GM21737 (cell line): ENCODE results near the gene TMEM151A.
"Not testable (repeated sequence)": the region's sequence is repeated elsewhere in the genome, so short reads cannot be mapped to it uniquely, and the experiment has no call there.

Experiments used
- ATAC-seq: cut with Tn5 transposase; IDR thresholded peaks from one replicate; pipeline ENCODE4 v1.9.1; 2021; ENCODE audit warnings: mild to moderate bottlenecking, moderate library complexity; ENCODE audit not compliant: unreplicated experiment

Gene TMEM151A

DNA sequence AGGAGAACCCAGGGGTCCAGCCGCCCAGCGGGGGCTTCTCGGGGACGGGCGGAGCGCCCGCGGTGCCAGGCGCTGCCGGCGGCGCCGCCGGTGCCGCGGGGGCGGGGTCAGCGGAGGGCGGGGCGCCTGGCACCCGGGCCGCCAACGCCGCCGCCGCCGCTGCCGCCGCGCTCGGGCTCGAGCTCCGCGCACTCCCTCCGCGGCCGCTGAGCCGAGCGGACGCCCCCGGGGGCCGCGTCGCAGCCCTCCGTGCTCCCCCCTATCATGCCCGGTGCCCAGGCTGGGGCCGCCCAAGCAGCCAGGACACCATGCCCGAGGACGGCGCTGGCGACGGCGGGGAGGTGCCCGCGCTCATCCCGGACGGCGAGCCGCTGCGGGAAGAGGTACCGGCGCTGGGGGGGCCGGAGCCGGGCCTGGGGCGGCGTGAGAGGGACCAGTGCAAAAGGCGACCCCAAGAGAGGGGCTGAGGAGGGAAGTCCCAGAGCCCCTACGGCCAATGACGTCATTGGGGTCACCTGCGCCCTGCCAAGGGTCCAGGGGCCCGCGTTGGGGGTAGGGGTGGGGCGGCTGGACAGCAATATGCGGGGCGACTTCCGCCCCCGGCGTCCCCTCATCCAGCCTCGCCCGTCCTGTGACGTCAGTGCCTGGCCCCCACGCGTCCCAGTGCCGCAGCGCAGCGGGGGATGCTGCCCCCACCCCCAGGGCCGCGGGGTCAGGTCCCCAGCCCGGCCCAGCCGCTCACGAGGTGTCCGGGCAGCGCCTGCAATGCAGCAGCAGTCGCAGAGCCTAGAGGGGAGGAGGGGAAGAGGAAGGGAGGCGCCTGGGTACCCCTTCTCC is at the start of gene TMEM151A:
Gene TMEM151A (plus strand): TSS at position 189 of the 837 bp plus-strand sequence. CDS start 120 bp downstream, at position 309.
- no peak for ATAC-seq

DNA sequence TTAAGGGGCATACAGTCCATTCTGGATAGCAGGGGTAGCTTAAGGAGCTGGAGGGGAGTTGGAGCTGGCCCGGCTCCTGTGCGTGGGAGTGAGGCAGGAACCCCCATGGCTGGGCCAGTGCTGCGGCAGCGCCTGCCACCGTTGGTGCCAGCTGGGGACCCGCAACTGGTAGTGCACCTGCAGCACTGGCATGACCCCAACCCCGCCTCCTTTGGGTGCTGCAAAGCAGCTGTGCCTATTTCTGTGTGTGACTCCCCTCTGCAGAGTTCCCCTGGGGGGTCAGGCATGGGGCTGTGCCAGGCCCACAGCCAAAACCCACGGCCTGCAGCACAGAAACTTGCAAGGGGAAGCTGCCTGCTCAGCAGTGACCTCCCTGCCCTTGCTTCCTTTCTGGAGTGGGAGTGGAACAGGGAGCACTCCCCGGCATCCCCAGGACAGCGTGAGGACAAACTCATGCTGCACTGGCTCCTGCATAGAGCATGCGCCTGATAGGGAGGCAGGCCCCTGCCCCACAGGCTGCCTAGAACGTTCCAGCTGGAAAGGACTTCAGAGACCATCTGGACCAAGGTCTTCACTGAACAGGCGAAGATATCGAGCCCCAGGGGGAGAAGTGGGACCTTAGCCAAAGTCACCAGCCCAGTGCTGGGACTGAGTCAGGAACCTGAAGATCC is 49.5 kb upstream of the TMEM151A start:
- no peak for ATAC-seq

DNA sequence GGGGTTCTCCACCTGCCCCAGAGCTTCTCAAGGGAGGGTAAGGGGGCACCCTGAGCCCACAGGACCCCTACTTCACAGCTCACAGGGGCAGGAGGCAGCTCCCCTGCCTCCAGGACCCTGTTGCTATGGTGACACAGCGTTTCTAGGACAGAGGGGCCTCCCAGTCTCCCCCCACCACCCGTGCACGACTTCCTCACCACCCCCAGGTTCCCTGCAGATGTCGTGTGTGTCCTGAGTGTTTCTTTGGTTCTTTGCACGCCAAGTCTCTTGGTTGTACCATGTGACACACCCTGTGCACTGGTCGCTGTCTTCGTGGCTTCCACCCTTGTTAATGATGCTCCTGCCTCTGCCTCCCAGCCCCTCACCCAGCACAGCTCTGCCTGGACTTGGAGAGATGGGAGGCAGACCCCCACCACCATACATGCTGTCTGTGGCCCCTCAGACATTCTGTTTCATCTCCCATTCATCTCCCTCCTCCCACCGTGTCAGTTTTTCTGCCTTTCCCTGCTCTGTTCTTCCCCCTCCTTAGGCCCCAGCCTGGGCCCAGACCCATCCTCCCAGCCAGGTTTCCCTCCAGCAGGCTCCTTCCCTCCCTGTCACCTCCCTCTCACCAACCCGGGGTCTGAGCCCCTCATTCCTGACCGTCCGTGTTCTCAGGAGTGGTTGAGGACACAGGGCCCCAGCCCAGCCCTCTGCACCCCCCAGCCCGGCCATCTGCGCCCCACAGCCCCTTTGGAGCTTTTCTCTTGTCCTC is 47.7 kb upstream of the TMEM151A start:
- no peak for ATAC-seq

DNA sequence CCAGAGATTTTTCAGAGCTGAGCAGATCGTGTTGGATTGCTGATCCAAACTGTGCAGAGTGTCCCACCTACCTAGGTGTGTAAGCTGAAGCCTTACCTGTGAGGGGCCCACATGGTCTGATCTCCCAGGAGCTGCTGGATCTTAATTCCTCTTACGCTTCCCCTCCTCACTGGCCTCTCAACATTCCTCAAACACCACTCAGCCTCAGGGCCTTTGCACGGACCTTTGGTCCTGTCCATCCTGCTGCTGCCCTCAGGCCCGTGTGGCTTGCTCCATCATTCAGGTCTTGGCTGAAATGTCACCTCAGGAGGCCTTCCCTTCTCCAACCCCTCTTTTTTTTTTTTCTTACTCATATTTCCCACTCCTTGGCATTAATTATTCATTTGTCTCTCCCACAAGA is 44.4 kb upstream of the TMEM151A start:
- ATAC-seq: no peak

DNA sequence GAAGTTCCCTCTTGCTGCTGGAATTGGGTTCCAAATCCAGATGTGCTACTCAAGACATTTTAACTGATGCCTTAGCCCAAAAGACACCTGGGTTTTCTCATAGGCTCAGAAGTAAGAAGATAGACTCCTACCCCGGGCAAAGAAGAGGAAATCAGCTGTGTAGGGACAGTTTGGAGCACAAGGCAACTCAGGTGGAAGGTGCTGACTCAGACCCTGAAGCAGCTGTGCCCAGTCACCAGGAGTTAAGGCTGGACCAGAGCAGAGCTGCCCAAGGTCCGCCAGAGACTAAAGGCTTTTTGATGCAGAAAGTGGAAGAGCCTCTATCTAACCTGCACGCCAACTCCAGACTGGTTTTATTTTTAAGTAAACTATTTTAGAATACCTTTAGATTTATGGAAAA is 43.9 kb upstream of the TMEM151A start:
- no peak for ATAC-seq

DNA sequence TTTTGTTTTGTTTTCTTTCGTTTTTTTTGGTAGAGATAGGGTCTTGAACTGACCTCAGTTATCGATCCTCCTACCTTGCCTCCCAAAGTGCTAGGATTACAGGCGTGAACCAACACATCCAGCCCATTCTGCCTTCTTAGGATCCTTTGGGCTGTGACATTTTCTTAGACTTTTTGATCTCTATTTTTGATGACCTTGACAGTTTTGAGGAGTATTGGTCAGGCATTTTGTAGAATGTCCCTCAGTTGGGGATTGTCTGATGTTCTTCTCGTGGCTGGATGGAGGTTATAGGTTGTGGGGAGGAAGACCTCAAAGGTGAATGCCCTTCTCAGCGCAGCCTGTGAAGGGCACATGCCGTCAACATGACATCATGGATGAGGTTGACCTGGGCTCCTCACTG is 42.8 kb upstream of the TMEM151A start:
- ATAC-seq: no peak

DNA sequence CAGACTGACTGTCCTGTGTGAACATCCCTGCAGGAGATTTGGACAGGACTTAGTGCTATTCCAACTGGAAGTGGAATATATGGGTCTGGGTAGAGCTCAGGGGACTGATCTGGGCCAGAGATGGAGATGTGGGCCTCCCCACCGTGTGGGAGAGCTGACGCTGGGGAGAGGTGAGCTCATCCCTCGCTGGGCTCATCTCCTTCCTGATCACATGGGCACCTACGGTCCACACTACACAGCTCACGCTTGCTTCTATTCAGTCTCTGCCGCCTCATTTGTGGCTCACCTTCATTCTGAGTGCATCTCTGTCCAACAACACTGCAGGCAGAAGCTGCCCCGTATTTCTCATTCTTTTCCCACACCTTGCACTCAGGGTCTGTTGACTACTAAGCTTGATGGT is 39.9 kb upstream of the TMEM151A start:
- no peak for ATAC-seq

DNA sequence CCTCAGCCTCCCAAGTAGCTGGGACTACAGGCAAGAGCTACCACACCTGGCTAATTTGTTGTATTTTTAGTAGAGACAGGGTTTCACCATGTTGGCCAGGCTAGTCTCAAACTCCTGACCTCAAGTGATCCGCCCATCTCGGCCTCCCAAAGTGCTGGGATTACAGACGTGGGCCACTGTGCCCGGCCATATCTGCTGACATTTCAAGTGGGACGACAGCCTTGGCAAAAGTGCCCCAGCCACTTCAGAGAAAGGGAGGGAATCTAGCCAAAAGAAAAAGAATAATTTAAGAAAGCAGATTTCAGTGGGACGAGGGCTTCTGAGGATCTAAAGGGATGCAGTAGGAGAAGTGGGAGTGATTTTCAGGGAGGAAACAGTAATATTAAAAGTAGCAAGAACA is 38.6 kb upstream of the TMEM151A start:
- not testable (repeated sequence) for ATAC-seq

DNA sequence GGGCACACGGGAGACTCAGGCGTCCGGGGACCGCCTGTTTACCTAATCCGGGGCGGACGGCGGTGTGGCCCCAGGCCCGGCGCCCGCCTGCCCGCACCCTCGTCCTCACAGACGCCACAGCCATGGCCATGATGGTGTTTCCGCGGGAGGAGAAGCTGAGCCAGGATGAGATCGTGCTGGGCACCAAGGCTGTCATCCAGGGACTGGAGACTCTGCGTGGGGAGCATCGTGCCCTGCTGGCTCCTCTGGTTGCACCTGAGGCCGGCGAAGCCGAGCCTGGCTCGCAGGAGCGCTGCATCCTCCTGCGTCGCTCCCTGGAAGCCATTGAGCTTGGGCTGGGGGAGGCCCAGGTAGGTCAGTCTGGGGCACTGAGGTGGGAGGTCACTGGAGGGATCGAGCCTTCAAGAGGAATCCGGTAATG is 33.2 kb upstream of the TMEM151A start:
- ATAC-seq: no peak

DNA sequence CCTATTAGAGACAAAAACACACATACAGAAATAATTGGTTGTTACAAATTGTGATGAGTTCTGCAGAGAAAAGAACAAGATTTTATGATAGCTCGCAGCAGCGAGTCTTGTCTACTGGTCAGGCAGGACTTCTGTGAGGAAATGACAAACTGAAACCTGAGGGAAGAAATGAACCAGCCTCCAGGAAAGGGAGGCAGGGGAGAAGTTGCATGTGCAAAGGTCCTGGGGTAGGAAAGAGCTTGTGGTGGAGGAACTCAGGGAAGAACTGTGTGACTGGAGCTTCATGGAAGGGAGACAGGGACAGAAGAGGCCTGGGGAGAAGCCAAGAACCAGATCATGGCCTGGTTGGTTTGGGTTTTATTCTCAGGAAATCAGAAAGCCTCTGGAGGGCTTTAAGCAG is 32.5 kb upstream of the TMEM151A start:
- no peak for ATAC-seq

DNA sequence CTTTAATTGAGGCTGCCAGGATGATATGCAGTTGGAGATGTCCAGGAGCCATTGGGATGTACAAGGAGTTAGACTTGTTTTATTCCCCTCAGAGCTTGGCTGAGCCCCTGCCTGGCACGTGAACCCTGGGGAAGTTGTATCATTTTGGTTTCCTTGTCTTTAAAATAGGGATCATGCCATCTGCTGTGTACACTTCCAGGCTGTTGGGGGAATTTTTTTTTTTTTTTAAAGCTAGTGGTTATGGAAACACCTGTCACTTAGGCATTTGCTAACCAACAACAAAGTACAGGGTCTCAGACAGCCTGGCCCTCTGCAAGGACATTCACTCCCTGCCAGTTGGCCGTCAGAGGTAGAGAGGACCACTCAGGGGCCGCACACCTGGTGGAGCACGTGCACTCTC is 31.7 kb upstream of the TMEM151A start:
- ATAC-seq: no peak

DNA sequence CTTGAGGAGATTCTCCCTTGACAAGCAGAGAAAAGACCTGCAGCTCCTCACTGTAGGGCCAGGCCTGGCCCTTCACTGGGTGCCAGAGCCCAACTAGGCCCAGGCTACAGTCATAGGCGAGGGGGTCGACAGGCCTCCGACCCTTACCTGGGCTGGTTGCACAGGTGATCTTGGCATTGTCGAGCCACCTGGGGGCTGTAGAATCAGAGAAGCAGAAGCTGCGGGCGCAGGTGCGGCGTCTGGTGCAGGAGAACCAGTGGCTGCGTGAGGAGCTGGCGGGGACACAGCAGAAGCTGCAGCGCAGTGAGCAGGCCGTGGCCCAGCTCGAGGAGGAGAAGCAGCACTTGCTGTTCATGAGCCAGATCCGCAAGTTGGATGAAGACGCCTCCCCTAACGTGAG is 30.1 kb upstream of the TMEM151A start:
- ATAC-seq: no peak

DNA sequence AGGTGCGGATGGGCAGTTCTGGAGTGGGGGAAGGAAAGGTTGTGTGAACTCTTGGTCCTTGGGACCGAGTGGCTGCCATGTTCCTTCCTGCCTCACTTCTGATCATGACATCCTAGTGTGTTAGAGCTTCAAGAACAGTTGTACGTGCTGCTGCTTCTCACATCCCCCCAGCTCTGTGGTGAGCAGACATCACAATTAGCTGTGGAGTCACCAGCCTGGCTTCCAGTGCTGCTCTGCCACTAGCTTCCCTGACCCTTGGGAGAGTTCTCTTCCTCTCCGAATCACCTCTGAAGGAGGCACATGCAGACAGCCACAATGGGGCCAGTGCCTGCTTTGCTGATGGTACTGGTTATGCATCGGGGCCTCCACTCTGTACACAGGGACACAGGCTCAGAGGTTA is 29.5 kb upstream of the TMEM151A start:
- ATAC-seq: no peak

DNA sequence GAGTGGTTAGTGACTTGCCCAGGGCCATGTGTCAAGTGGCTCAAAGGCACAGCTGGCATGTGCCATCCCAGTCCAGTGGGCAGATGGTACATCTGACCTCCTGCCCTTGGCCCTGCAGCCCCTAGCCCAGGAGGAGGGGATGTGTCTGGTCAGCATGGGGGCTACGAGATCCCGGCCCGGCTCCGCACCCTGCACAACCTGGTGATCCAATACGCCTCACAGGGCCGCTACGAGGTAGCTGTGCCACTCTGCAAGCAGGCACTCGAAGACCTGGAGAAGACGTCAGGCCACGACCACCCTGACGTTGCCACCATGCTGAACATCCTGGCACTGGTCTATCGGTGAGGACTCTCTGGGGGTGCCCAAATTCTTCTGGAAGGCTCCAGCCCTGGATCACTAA is 29.0 kb upstream of the TMEM151A start:
- no peak for ATAC-seq

DNA sequence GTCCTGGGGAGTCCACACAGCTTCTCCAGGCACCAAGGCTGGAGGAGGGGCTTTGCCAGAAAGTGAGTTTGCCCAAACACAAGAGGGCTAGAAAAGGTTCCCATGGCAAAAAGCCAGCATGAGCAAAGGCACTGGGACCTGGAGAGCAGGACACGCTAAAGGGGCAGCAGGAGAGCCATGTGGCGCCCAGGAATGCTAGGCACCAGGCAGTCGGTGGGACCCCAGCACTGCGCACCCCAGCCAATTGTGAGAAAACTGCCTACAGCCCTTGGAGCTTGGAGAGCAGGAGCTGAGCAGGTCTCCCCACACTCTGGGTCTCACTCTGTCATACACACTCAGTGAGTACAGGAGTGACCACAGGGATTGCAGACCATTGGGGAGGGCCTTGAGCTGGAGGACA is 28.5 kb upstream of the TMEM151A start:
- no peak for ATAC-seq

DNA sequence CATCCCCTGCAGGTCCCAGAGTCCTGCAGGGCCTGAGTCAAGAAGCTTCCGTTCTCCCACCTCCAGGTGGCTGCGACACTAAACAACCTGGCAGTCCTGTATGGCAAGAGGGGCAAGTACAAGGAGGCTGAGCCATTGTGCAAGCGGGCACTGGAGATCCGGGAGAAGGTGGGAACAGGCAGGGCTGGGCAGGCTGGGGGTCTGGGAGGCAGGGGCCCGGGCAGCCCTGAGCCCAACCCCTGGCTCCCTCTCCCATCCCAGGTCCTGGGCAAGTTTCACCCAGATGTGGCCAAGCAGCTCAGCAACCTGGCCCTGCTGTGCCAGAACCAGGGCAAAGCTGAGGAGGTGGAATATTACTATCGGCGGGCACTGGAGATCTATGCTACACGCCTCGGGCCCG is 27.9 kb upstream of the TMEM151A start:
- ATAC-seq: no peak

DNA sequence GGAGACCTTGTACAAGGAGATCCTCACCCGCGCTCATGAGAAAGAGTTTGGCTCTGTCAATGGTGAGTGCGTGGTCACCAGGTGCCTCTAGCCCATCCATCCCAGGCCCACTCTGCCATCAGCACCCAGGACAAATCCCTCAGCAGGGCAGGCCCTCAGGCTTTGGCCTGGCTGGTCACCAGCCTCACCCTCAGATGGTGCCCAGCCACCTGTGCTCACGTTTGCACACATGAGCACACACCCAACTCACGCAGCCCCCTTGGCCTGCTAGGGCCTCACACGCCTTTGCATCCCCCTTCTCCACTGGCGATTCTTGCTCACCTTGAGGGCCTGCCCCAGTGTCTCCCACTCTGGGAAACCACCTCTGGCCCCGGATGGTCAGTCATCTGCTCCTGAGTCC is 27.3 kb upstream of the TMEM151A start:
- no peak for ATAC-seq

DNA sequence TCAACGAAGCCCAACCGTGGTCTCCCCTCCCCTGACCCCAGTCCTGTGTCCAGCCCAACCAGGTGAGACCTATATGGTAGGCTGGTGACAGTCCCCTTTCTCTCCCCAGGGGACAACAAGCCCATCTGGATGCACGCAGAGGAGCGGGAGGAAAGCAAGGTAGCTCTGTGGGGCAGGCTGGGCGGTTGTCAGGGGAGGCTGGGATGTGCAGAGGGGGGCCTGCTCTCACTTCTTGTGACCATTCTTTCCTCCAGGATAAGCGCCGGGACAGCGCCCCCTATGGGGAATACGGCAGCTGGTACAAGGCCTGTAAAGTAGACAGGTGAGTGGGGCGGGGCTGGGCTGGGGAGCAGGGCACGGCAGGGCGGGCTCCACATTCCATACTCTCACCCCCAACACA is 26.8 kb upstream of the TMEM151A start:
- no peak for ATAC-seq

DNA sequence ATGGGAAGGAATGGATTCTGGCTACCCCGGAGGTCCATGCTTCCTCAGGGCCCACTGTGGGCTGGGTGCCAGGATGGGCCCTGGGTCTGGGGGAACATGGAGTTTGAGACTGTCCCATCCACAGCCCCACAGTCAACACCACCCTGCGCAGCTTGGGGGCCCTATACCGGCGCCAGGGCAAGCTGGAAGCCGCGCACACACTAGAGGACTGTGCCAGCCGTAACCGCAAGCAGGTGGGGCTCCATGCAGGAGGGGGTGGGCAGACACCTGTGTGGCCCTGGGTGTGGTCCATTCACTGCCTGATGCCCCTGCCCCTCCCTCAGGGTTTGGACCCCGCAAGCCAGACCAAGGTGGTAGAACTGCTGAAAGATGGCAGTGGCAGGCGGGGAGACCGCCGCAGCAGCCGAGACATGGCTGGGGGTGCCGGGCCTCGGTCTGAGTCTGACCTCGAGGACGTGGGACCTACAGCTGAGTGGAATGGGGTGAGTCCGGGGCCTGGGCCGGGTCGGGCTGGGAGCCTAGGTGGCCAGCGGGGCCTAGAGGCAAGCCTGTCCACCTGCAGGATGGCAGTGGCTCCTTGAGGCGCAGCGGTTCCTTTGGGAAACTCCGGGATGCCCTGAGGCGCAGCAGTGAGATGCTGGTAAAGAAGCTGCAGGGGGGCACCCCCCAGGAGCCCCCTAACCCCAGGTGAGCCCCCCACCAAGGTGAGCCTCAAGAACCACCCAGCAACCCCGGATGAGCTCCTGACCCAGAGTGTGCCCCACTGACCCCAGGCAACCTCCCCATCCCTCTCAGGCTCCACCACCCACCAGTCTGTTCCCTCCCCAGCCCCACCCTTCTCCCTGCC is 25.9 kb upstream of the TMEM151A start:
- no peak for ATAC-seq

DNA sequence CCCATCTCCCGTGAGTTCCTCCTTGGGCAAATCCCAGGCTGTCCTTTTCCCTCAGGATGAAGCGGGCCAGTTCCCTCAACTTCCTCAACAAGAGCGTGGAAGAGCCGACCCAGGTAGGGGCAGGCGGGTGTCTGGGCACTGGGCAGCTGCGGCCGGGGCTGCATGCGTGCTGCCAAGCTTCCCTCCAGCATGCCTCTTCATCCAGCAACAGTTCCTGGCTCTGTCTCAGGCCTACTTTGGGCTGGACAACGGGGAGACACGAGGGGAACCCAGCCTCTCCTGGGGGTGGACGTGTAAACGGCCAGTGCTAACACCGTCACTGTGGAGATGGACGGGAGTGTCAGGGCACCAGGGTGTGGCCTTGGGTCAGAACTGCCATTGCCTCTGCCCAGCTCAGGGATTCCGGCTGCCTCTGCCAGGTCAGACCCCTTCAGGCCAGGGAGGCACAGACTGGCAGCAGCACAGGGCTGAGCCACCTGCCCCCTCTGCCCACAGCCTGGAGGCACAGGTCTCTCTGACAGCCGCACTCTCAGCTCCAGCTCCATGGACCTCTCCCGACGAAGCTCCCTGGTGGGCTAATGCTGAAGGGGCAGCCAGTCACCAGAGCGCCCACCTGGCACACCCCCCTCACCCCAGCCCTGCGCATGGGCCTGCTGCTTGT is 25.2 kb upstream of the TMEM151A start:
- no peak for ATAC-seq
